Upper lobe of left lung (tissue), 6 donors: ENCODE results near the gene TPO. TPM values are rescaled to one million over a fixed set of nuclear protein-coding genes. Genes with fewer than 3 reads are reported as not detected.

ENCODE experiments used
- ATAC-seq, 2 donors: fragments of 200-7000 bp; cut with Tn5 transposase; one replicate each; pipeline ENCODE4 v1.9.1; 2022; ENCODE audit warnings: mild to moderate bottlenecking in 2 of 2, moderate library complexity in 2 of 2; ENCODE audit not compliant: low FRiP score in 2 of 2
- DNase-seq, 2 donors: peaks; one replicate each; pipeline ENCODE4 v3.0.0-alpha.2; 2019 to 2020
- H3K27ac ChIP-seq, 4 donors: fragments of 200-600 bp; sonication (generic); one replicate each; pipeline ENCODE4 v1.5.1; 2016 to 2019
- H3K27me3 ChIP-seq, 4 donors: fragments of 200-600 bp; sonication (generic); one replicate each; pipeline ENCODE4 v1.5.1; 2017 to 2019
- H3K36me3 ChIP-seq, 4 donors: fragments of 200-600 bp; sonication (generic); one replicate each; pipeline ENCODE4 v1.5.1; 2016 to 2019
- H3K4me1 ChIP-seq, 4 donors: fragments of 200-600 bp; sonication (generic); one replicate each; pipeline ENCODE4 v1.5.1; 2018 to 2019
- H3K4me3 ChIP-seq, 4 donors: fragments of 200-600 bp; sonication (generic); one replicate each; pipeline ENCODE4 v1.5.1; 2017 to 2019; ENCODE audit warnings: mild to moderate bottlenecking in 2 of 4, moderate library complexity in 1 of 4
- H3K9me3 ChIP-seq, 4 donors: fragments of 200-600 bp; sonication (generic); one replicate each; pipeline ENCODE4 v1.5.1; 2018 to 2019
- CTCF ChIP-seq, 6 experiments: fragments of 450-650 bp in 4 of 6; fragments of 200-600 bp in 2 of 6; sonication (generic) in 2 of 6; IDR thresholded peaks; one replicate each; pipeline ENCODE4 v1.5.1; 2016 to 2019; ENCODE audit warnings: antibody characterized with exemption in 6 of 6
- EP300 ChIP-seq, 4 donors: sonication (generic); formaldehyde crosslinking; IDR thresholded peaks; one replicate each; pipeline ENCODE4 v1.5.1; 2017; ENCODE audit warnings: antibody characterized with exemption in 4 of 4, control low read depth in 2 of 4
- POLR2A ChIP-seq, 4 donors: fragments of 450-650 bp; IDR thresholded peaks; one replicate each; pipeline ENCODE4 v1.5.1; 2016 to 2017; ENCODE audit warnings: antibody characterized with exemption in 4 of 4, mild to moderate bottlenecking in 2 of 4
- POLR2AphosphoS5 ChIP-seq, 2 donors: sonication (generic); formaldehyde crosslinking; IDR thresholded peaks; one replicate each; pipeline ENCODE4 v1.5.1; 2017; ENCODE audit warnings: antibody characterized with exemption in 2 of 2
- WGBS, 2 donors: methylation state at CpG; one replicate each; pipeline ENCODE4 v1.1.5; 2017 to 2018; 5-methylcytosine and 5-hydroxymethylcytosine counted together
- total RNA-seq, 6 donors: library from RNA; depleted of rRNA in 4 of 6; stranded (reverse); fragments of >200 nt in 4 of 6; gene quantifications; one replicate each; pipeline versions ENCODE4 v1.1.0 to v1.2.1, GENCODE V29; 2016 to 2021
- donor health status: DM: no; HTN: no; CAD: no; lungs with moderate emphysema.
- donor health status: DM: no; HTN: yes; CAD: no; lungs with severe emphysema.

The TPO gene
- total RNA-seq, 6 donors from 2014 or later, result 0.06 to 0.39 TPM; not detected in 4

- no peak overlapping the region for H3K4me3 ChIP-seq
- H3K9me3 ChIP-seq, result no peaks in the 10 kb centered on the region
- no peak for ATAC-seq
- H3K4me1 ChIP-seq, result peaks cover 18 to 41% (median 25%) of the 10 kb centered on the region in 4 donors
- H3K27ac ChIP-seq, result peak overlapping the region in 2 of 4 donors; percentile 32 to 41
- no peaks in the 10 kb centered on the region for H3K27me3 ChIP-seq
- no peak for TF ChIP-seq EP300 (IDR thresholded peaks at IDR 0.05)
- TF ChIP-seq POLR2AphosphoS5 (IDR thresholded peaks at IDR 0.05), result no peak
- no peak for TF ChIP-seq POLR2A (IDR thresholded peaks at IDR 0.05)
- TF ChIP-seq CTCF (IDR thresholded peaks at IDR 0.05), result no peak
- WGBS, 2 donors, result 47 to 59% methylated on average over 9 to 10 of the region's 15 CpGs
- H3K36me3 ChIP-seq, result no peaks in the 10 kb centered on the region
- DNase-seq, result peak in 1 of 2 donors; percentile 65
Observed at GRCh38 chr2:1588978-1589621, 175.8 kb downstream of the TPO start.

- no peak for TF ChIP-seq POLR2A (IDR thresholded peaks at IDR 0.05)
- TF ChIP-seq CTCF (IDR thresholded peaks at IDR 0.05), result no peak
- TF ChIP-seq EP300 (IDR thresholded peaks at IDR 0.05), result peak in 3 of 4 donors; percentile 7 to 49 (median 21)
- TF ChIP-seq POLR2AphosphoS5 (IDR thresholded peaks at IDR 0.05), result peak in 1 of 2 donors; percentile 77
- H3K27me3 ChIP-seq, result no peaks in the 10 kb centered on the region
- H3K9me3 ChIP-seq, result no peaks in the 10 kb centered on the region
- peak overlapping the region; percentile 12 to 62 (median 43) for H3K27ac ChIP-seq
- WGBS, 2 donors, result 64 to 79% methylated on average over 10 to 17 of the region's 18 CpGs
- H3K4me3 ChIP-seq, result no peak overlapping the region
- H3K36me3 ChIP-seq, result no peaks in the 10 kb centered on the region
- DNase-seq (no peak), ATAC-seq (no peak)
- H3K4me1 ChIP-seq, result peaks cover 18 to 41% (median 25%) of the 10 kb centered on the region in 4 donors
Observed at GRCh38 chr2:1590596-1591460, 177.6 kb downstream of the TPO start.

- H3K4me1 ChIP-seq, result peaks cover 18 to 41% (median 25%) of the 10 kb centered on the region in 4 donors
- no peak for TF ChIP-seq EP300 (IDR thresholded peaks at IDR 0.05)
- TF ChIP-seq POLR2AphosphoS5 (IDR thresholded peaks at IDR 0.05), result no peak
- no peak for TF ChIP-seq POLR2A (IDR thresholded peaks at IDR 0.05)
- TF ChIP-seq CTCF (IDR thresholded peaks at IDR 0.05), result no peak
- H3K36me3 ChIP-seq, result no peaks in the 10 kb centered on the region
- no peak for ATAC-seq
- WGBS, 2 donors, result 37 to 77% methylated on average over 14 to 16 of the region's 16 CpGs
- peak overlapping the region; percentile 12 to 62 (median 43) for H3K27ac ChIP-seq
- no peaks in the 10 kb centered on the region for H3K27me3 ChIP-seq
- DNase-seq, result peak in 1 of 2 donors; percentile 78
- H3K9me3 ChIP-seq, result no peaks in the 10 kb centered on the region
- no peak overlapping the region for H3K4me3 ChIP-seq
Observed at GRCh38 chr2:1591461-1591770, 178.2 kb downstream of the TPO start.
